Activated CD4-positive, alpha-beta memory T cell treated with anti-CD3 and anti-CD28 coated beads for 36 hours (primary cell): Measurements from ENCODE around the gene CNIH2. TPM values are rescaled to one million over a fixed set of nuclear protein-coding genes. Genes with fewer than 3 reads are reported as not detected.

Experiments
- CTCF ChIA-PET: fragments of 350-600 bp; sonication (Branson Sonifier 250); formaldehyde crosslinking; loops from one replicate; lab custom pipeline; 2021; ENCODE audit warnings: antibody characterized with exemption, inconsistent platforms; lab: Charles Lee
- POLR2A ChIA-PET: fragments of 350-600 bp; sonication (Branson Sonifier 250); formaldehyde crosslinking; loops from one replicate; lab custom pipeline; 2021; ENCODE audit warnings: antibody characterized with exemption; lab: Charles Lee
- DNase-seq: peaks from one replicate; pipeline ENCODE4 v3.0.0-alpha.2; 2020
- H3K27ac Mint-ChIP-seq: one replicate; pipeline ENCODE4 v1.8.0; 2021; ENCODE audit warnings: mixed read lengths
- H3K27me3 Mint-ChIP-seq: one replicate; pipeline ENCODE4 v1.8.0; 2021; ENCODE audit warnings: mixed read lengths
- H3K36me3 Mint-ChIP-seq: one replicate; pipeline ENCODE4 v1.8.0; 2021; ENCODE audit warnings: mixed read lengths
- H3K4me1 Mint-ChIP-seq: one replicate; pipeline ENCODE4 v1.8.0; 2021; ENCODE audit warnings: low read depth, mixed read lengths
- H3K4me3 Mint-ChIP-seq: one replicate; pipeline ENCODE4 v1.8.0; 2021; ENCODE audit warnings: mild to moderate bottlenecking, mixed read lengths
- H3K9me3 Mint-ChIP-seq: one replicate; pipeline ENCODE4 v1.8.0; 2021; ENCODE audit warnings: mixed read lengths
- intact Hi-C: fragments of 100-400 bp; cut with micrococcal nuclease; formaldehyde crosslinking; loops from one replicate; pipeline ENCODE4 v1.15.1; 2023
- total RNA-seq, 2 experiments: library from RNA; stranded (reverse); gene quantifications; one replicate each; pipeline ENCODE4 v1.2.3, GENCODE V29; 2021

Gene CNIH2
- total RNA-seq: 1 to 10 TPM in 1 of 2 experiments, under 1 TPM in 1; 0.39 to 1.5 TPM

DNA sequence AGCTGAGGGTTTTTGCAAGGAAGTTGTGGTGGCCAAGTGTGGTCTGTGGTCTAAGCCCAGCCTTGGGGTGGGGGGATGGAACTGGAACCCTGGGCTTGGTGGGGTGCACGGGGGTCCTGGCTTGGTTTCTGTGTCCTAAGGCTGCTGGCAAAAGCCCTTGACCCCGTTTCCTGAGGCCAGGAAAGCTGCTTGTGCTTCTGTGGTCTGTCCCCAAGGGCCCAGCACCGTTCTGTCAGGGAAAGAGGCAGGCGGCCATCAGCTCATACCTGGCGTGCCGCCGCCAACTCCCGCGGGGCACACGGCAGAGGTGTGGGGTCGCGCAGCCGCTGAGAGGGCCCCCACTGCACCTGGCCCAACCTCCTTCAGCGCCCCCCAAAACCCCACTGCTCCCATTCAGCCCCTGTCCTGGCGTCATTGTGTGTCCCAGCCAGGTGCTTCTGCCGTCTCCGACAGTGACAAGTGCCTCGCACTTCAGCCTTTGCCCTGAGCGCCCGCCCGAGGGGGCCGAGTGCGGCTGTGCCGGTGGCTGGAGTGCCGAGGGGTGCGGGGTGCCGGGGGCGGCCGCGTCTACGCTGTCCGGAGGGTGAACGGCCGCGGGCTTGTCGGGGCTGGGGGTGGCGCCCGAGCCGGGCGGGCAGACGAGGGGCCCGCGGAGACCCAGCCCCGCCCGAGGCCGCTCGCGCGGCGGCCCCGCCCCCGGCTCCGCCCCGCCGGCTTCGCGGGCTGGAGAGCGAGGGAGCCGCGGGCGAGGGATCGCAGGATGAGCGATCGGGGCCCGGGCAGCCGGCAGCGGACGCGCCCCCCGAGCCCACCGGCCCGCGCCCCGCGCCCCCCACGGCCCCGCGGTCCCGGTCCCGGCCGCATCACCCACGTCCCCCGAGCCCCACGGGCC, at the start of gene CNIH2:
Gene CNIH2, plus strand, starts transcription at position 705 of the 892 bp plus-strand sequence. CDS start 282 bp downstream, outside the sequence.
- ChIA-PET POLR2A (interaction anchor here (0.9 kb wide), 2 partner anchors 9 to 10 kb away, joined by 3 to 5 read pairs; no protein-coding TSS in a partner anchor), CTCF (interaction anchor here (0.6 to 0.7 kb wide), 2 partner anchors 18 to 56 kb away, joined by 3 read pairs; no protein-coding TSS in a partner anchor)
- H3K27ac Mint-ChIP-seq: no peak within 1 kb of the TSS

DNA sequence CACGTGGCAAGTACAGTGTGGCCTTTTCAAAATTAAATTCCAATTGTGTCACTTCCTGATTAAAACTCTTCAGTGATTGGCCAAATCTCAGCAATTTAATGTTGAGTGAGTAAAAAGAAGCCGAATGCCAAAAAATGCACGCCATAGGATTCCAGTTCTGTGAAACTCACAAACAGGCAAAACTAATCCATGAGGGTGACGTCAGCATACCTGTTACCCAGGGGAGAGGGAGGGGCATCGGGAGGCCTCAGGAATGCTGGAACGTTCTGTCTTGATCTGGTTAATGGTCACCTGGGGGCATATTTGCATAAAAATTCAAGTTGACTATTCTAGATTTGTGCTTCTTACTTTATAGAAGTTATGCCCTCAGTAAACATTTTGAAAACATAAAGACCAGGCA, 49.5 kb upstream of the CNIH2 start:
- peaks cover 7% of the 10 kb centered on the region for H3K4me1 Mint-ChIP-seq
- ChIA-PET POLR2A (no interaction called here), CTCF (interaction anchor here (0.9 kb wide), 1 partner anchor 184 kb away, joined by 3 read pairs; no protein-coding TSS in a partner anchor)
- H3K27me3 Mint-ChIP-seq: no peaks in the 10 kb centered on the region
- no peak for DNase-seq
- no peaks in the 10 kb centered on the region for H3K9me3 Mint-ChIP-seq
- H3K4me3 Mint-ChIP-seq: no peak overlapping the region
- intact Hi-C loops: no loop called here
- peaks cover 20% of the 10 kb centered on the region for H3K36me3 Mint-ChIP-seq
- no peak overlapping the region for H3K27ac Mint-ChIP-seq

More for the DNA sequence above, at the start of gene CNIH2:
- H3K36me3 Mint-ChIP-seq: peaks cover 7% of the 10 kb centered on the region
- H3K27me3 Mint-ChIP-seq: no peaks in the 10 kb centered on the region
- H3K4me1 Mint-ChIP-seq: peaks cover 13% of the 10 kb centered on the region
- no peaks in the 10 kb centered on the region for H3K9me3 Mint-ChIP-seq
- intact Hi-C loops: no loop called here
- DNase-seq: peak; percentile 47
- peak within 1 kb of the TSS; percentile 41 for H3K4me3 Mint-ChIP-seq

DNA sequence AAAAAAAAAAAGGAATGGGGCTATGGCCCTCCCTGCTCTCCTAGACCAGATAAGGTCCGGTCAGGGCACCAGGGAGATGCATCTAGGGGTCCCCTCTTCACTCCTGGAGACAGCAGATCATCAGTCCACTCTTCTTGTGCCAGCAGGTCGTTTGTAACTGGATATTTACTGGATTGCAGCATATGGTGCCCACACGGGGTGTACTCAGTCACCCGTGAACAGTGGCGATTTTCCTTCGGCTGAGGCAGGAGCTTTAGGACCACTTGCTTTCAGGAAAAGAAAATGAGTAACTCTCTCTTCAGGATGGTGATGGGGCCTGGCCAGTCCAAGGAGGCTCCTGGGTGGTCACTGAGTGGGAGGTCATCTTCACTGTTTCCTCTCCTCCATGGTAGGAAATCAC, 47.8 kb upstream of the CNIH2 start:
- ChIA-PET POLR2A (no interaction called here), CTCF (no interaction called here)
- DNase-seq: no peak
- Mint-ChIP-seq H3K4me1 (peaks cover 7% of the 10 kb centered on the region), H3K36me3 (peaks cover 24% of the 10 kb centered on the region), H3K27ac (no peak overlapping the region), H3K4me3 (no peak overlapping the region), H3K27me3 (no peaks in the 10 kb centered on the region), H3K9me3 (no peaks in the 10 kb centered on the region)
- intact Hi-C loops: no loop called here

DNA sequence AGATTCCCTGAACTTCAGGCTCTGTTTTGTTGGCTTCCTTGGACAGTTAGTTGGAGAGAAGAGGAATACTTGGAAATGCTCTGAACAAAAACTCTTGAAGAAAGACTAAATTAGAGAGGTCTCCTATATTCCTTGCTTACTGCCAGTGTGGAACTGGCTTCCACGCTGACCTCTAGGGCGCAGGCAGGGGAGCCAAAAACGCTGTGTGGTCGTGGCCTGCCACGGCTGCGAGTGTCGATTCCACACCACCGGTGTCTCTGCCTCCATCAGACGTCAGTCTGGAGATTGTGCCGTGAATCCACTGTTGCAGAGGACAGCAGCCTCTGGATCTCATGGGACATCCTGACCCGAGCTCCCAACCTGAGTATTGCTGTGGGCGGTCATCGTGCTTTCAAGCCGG, 47.0 kb upstream of the CNIH2 start:
- no peak overlapping the region for H3K27ac Mint-ChIP-seq
- ChIA-PET POLR2A (no interaction called here), CTCF (no interaction called here)
- no peaks in the 10 kb centered on the region for H3K27me3 Mint-ChIP-seq
- H3K4me3 Mint-ChIP-seq: no peak overlapping the region
- intact Hi-C loops: no loop called here
- H3K36me3 Mint-ChIP-seq: peaks cover 31% of the 10 kb centered on the region
- no peaks in the 10 kb centered on the region for H3K9me3 Mint-ChIP-seq
- H3K4me1 Mint-ChIP-seq: peaks cover 6% of the 10 kb centered on the region
- DNase-seq: no peak

GRCh38 chr11:66231561-66231960, 46.4 kb upstream of the CNIH2 start:
- ChIA-PET POLR2A (no interaction called here), CTCF (no interaction called here)
- Mint-ChIP-seq H3K27ac (no peak overlapping the region), H3K4me1 (peaks cover under 1% of the 10 kb centered on the region), H3K9me3 (no peaks in the 10 kb centered on the region), H3K27me3 (no peaks in the 10 kb centered on the region), H3K36me3 (peaks cover 31% of the 10 kb centered on the region), H3K4me3 (no peak overlapping the region)
- intact Hi-C loops: no loop called here
- DNase-seq: no peak

- Mint-ChIP-seq H3K36me3 (peaks cover 35% of the 10 kb centered on the region), H3K9me3 (no peaks in the 10 kb centered on the region), H3K4me1 (no peaks in the 10 kb centered on the region), H3K27ac (no peak overlapping the region), H3K27me3 (no peaks in the 10 kb centered on the region), H3K4me3 (no peak overlapping the region)
- ChIA-PET POLR2A (no interaction called here), CTCF (no interaction called here)
- intact Hi-C loops: loop anchor here (1.0 kb wide), 1 partner anchor 22 kb away; no protein-coding TSS in a partner anchor
- DNase-seq: no peak
These were observed 45.2 kb upstream of the CNIH2 start for GRCh38 chr11:66232769-66233168.

- H3K27ac Mint-ChIP-seq: no peak overlapping the region
- no peaks in the 10 kb centered on the region for H3K4me1 Mint-ChIP-seq
- H3K27me3 Mint-ChIP-seq: no peaks in the 10 kb centered on the region
- intact Hi-C loops: no loop called here
- ChIA-PET POLR2A (no interaction called here), CTCF (no interaction called here)
- peaks cover 33% of the 10 kb centered on the region for H3K36me3 Mint-ChIP-seq
- no peak overlapping the region for H3K4me3 Mint-ChIP-seq
- H3K9me3 Mint-ChIP-seq: no peaks in the 10 kb centered on the region
- no peak for DNase-seq
These were observed 44.7 kb upstream of the CNIH2 start for GRCh38 chr11:66233301-66233700.

- POLR2A ChIA-PET: no interaction called here
- H3K4me3 Mint-ChIP-seq: no peak overlapping the region
- no peak for DNase-seq
- intact Hi-C loops: no loop called here
- peak overlapping the region; percentile 10 for H3K27ac Mint-ChIP-seq
- no peaks in the 10 kb centered on the region for H3K27me3 Mint-ChIP-seq
- H3K36me3 Mint-ChIP-seq: peaks cover 34% of the 10 kb centered on the region
- CTCF ChIA-PET: no interaction called here
- H3K9me3 Mint-ChIP-seq: no peaks in the 10 kb centered on the region
- H3K4me1 Mint-ChIP-seq: no peaks in the 10 kb centered on the region
These were observed 42.8 kb upstream of the CNIH2 start for GRCh38 chr11:66235141-66235540.

GRCh38 chr11:66237867-66238266, 40.1 kb upstream of the CNIH2 start:
- ChIA-PET CTCF (interaction anchor here (1.1 kb wide), 1 partner anchor 12 kb away, joined by 3 read pairs; no protein-coding TSS in a partner anchor), POLR2A (interaction anchor here (1.2 kb wide), 1 partner anchor 14 kb away, joined by 3 read pairs; no protein-coding TSS in a partner anchor)
- Mint-ChIP-seq H3K4me1 (no peaks in the 10 kb centered on the region), H3K4me3 (no peak overlapping the region), H3K27me3 (no peaks in the 10 kb centered on the region), H3K9me3 (no peaks in the 10 kb centered on the region), H3K36me3 (peaks cover 39% of the 10 kb centered on the region), H3K27ac (peak overlapping the region; percentile 39)
- intact Hi-C loops: no loop called here
- DNase-seq: no peak

GRCh38 chr11:66238786-66239413, 39.1 kb upstream of the CNIH2 start:
- ChIA-PET POLR2A (interaction anchor here (1.2 kb wide), 1 partner anchor 13 kb away, joined by 3 read pairs; no protein-coding TSS in a partner anchor), CTCF (no interaction called here)
- intact Hi-C loops: no loop called here
- H3K4me3 Mint-ChIP-seq: no peak overlapping the region
- H3K27ac Mint-ChIP-seq: no peak overlapping the region
- H3K4me1 Mint-ChIP-seq: no peaks in the 10 kb centered on the region
- H3K36me3 Mint-ChIP-seq: peaks cover 38% of the 10 kb centered on the region
- no peak for DNase-seq
- no peaks in the 10 kb centered on the region for H3K9me3 Mint-ChIP-seq
- H3K27me3 Mint-ChIP-seq: no peaks in the 10 kb centered on the region

- ChIA-PET CTCF (no interaction called here), POLR2A (no interaction called here)
- H3K36me3 Mint-ChIP-seq: peaks cover 38% of the 10 kb centered on the region
- H3K27me3 Mint-ChIP-seq: no peaks in the 10 kb centered on the region
- H3K4me1 Mint-ChIP-seq: no peaks in the 10 kb centered on the region
- intact Hi-C loops: no loop called here
- DNase-seq: no peak
- no peak overlapping the region for H3K27ac Mint-ChIP-seq
- no peaks in the 10 kb centered on the region for H3K9me3 Mint-ChIP-seq
- no peak overlapping the region for H3K4me3 Mint-ChIP-seq
These were observed 38.5 kb upstream of the CNIH2 start for GRCh38 chr11:66239511-66239910.
